ENCODE measurements around the gene NKD1. TPM values are rescaled to one million over a fixed set of nuclear protein-coding genes. Genes with fewer than 3 reads are reported as not detected.
"Not testable (repeated sequence)": the region's sequence is repeated elsewhere in the genome, so short reads cannot be mapped to it uniquely, and the experiment has no call there.

NKD1 gene
- total RNA-seq, 1 donor from 2014 or later, result 0.77 TPM

DNA sequence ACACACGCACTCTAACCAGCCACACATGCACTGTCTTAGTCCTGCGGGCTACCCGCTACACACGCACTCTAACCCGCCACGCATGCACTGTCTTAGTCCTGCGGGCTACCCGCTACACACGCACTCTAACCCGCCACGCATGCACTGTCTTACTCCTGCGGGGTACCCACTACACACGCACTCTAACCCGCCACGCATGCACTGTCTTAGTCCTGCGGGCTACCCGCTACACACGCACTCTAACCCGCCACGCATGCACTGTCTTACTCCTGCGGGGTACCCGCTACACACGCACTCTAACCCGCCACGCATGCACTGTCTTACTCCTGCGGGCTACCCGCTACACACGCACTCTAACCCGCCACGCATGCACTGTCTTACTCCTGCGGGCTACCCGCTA is 31.2 kb downstream of the NKD1 start:
- H3K4me3 Mint-ChIP-seq; H3K9me3 Mint-ChIP-seq; DNase-seq; H3K36me3 Mint-ChIP-seq (ENCODE audit: low read depth); H3K27ac Mint-ChIP-seq; intact Hi-C loops (cut with micrococcal nuclease); H3K27me3 Mint-ChIP-seq; H3K4me1 Mint-ChIP-seq: not testable (repeated sequence)

- intact Hi-C loops (cut with micrococcal nuclease), result no loop called here
- no peak for DNase-seq
- Mint-ChIP-seq H3K27ac (no peak overlapping the region), H3K9me3 (no peaks in the 10 kb centered on the region), H3K36me3 (ENCODE audit: low read depth) (no peaks in the 10 kb centered on the region), H3K4me3 (no peak overlapping the region), H3K27me3 (no peaks in the 10 kb centered on the region), H3K4me1 (peaks cover 11% of the 10 kb centered on the region)
Measured at GRCh38 chr16:50580180-50580798, 32.1 kb downstream of the NKD1 start.

- Mint-ChIP-seq H3K36me3 (ENCODE audit: low read depth) (no peaks in the 10 kb centered on the region), H3K27me3 (no peaks in the 10 kb centered on the region), H3K4me1 (peaks cover 9% of the 10 kb centered on the region), H3K9me3 (no peaks in the 10 kb centered on the region), H3K4me3 (no peak overlapping the region), H3K27ac (no peak overlapping the region)
- intact Hi-C loops (cut with micrococcal nuclease), result no loop called here
- DNase-seq, result no peak
Measured at GRCh38 chr16:50581845-50582244, 33.6 kb downstream of the NKD1 start.

GRCh38 chr16:50583211-50583610 is 35.0 kb downstream of the NKD1 start:
- H3K9me3 Mint-ChIP-seq, result no peaks in the 10 kb centered on the region
- intact Hi-C loops (cut with micrococcal nuclease), result no loop called here

GRCh38 chr16:50584033-50584722 is 36.0 kb downstream of the NKD1 start:
- Mint-ChIP-seq H3K27ac (no peak overlapping the region), H3K4me3 (no peak overlapping the region)
- DNase-seq, result no peak

More at GRCh38 chr16:50583211-50583610, 35.0 kb downstream of the NKD1 start:
- no peak for DNase-seq
- Mint-ChIP-seq H3K4me3 (no peak overlapping the region), H3K4me1 (peaks cover 9% of the 10 kb centered on the region), H3K27ac (no peak overlapping the region), H3K27me3 (no peaks in the 10 kb centered on the region), H3K36me3 (ENCODE audit: low read depth) (no peaks in the 10 kb centered on the region)

GRCh38 chr16:50585331-50585776 is 37.2 kb downstream of the NKD1 start:
- H3K4me1 Mint-ChIP-seq, result peaks cover 21% of the 10 kb centered on the region
- H3K27me3 Mint-ChIP-seq, result no peaks in the 10 kb centered on the region
- H3K36me3 Mint-ChIP-seq (ENCODE audit: low read depth), result no peaks in the 10 kb centered on the region
- DNase-seq, result no peak
- H3K27ac Mint-ChIP-seq, result no peak overlapping the region
- peaks cover 5% of the 10 kb centered on the region for H3K9me3 Mint-ChIP-seq
- H3K4me3 Mint-ChIP-seq, result no peak overlapping the region
- intact Hi-C loops (cut with micrococcal nuclease), result no loop called here

More at GRCh38 chr16:50584033-50584722, 36.0 kb downstream of the NKD1 start:
- Mint-ChIP-seq H3K27me3 (no peaks in the 10 kb centered on the region), H3K36me3 (ENCODE audit: low read depth) (no peaks in the 10 kb centered on the region), H3K9me3 (peaks cover 5% of the 10 kb centered on the region), H3K4me1 (peaks cover 13% of the 10 kb centered on the region)
- intact Hi-C loops (cut with micrococcal nuclease), result no loop called here

GRCh38 chr16:50587543-50587942 is 39.3 kb downstream of the NKD1 start:
- no peak overlapping the region for H3K4me3 Mint-ChIP-seq
- DNase-seq, result no peak
- H3K4me1 Mint-ChIP-seq, result peaks cover 21% of the 10 kb centered on the region
- peaks cover 5% of the 10 kb centered on the region for H3K9me3 Mint-ChIP-seq
- intact Hi-C loops (cut with micrococcal nuclease), result no loop called here
- no peaks in the 10 kb centered on the region for H3K36me3 Mint-ChIP-seq (ENCODE audit: low read depth)
- no peaks in the 10 kb centered on the region for H3K27me3 Mint-ChIP-seq
- H3K27ac Mint-ChIP-seq, result no peak overlapping the region

GRCh38 chr16:50588276-50588675 is 40.1 kb downstream of the NKD1 start:
- Mint-ChIP-seq H3K27ac (no peak overlapping the region), H3K27me3 (no peaks in the 10 kb centered on the region), H3K36me3 (ENCODE audit: low read depth) (no peaks in the 10 kb centered on the region), H3K9me3 (peaks cover 5% of the 10 kb centered on the region), H3K4me1 (peaks cover 21% of the 10 kb centered on the region), H3K4me3 (no peak overlapping the region)
- DNase-seq, result no peak
- intact Hi-C loops (cut with micrococcal nuclease), result no loop called here

GRCh38 chr16:50591209-50591608 is 43.0 kb downstream of the NKD1 start:
- Mint-ChIP-seq H3K4me3 (no peak overlapping the region), H3K27ac (no peak overlapping the region), H3K27me3 (no peaks in the 10 kb centered on the region), H3K4me1 (peaks cover 15% of the 10 kb centered on the region), H3K9me3 (peaks cover 5% of the 10 kb centered on the region), H3K36me3 (ENCODE audit: low read depth) (no peaks in the 10 kb centered on the region)
- no peak for DNase-seq
- intact Hi-C loops (cut with micrococcal nuclease), result no loop called here

GRCh38 chr16:50591800-50592771 is 43.9 kb downstream of the NKD1 start:
- Mint-ChIP-seq H3K36me3 (ENCODE audit: low read depth) (no peaks in the 10 kb centered on the region), H3K4me3 (no peak overlapping the region), H3K9me3 (peaks cover 5% of the 10 kb centered on the region), H3K27ac (no peak overlapping the region), H3K27me3 (no peaks in the 10 kb centered on the region), H3K4me1 (peaks cover 15% of the 10 kb centered on the region)
- DNase-seq, result no peak
- intact Hi-C loops (cut with micrococcal nuclease), result no loop called here

GRCh38 chr16:50592996-50593395 is 44.8 kb downstream of the NKD1 start:
- intact Hi-C loops (cut with micrococcal nuclease), result no loop called here
- H3K36me3 Mint-ChIP-seq (ENCODE audit: low read depth), result no peaks in the 10 kb centered on the region
- H3K4me1 Mint-ChIP-seq, result peaks cover 15% of the 10 kb centered on the region

GRCh38 chr16:50593410-50594150 is 45.4 kb downstream of the NKD1 start:
- peaks cover 5% of the 10 kb centered on the region for H3K9me3 Mint-ChIP-seq

More at GRCh38 chr16:50592996-50593395, 44.8 kb downstream of the NKD1 start:
- Mint-ChIP-seq H3K27me3 (no peaks in the 10 kb centered on the region), H3K4me3 (no peak overlapping the region), H3K27ac (no peak overlapping the region), H3K9me3 (peaks cover 5% of the 10 kb centered on the region)
- DNase-seq, result no peak

More at GRCh38 chr16:50593410-50594150, 45.4 kb downstream of the NKD1 start:
- no peaks in the 10 kb centered on the region for H3K27me3 Mint-ChIP-seq
- no peaks in the 10 kb centered on the region for H3K36me3 Mint-ChIP-seq (ENCODE audit: low read depth)
- H3K4me3 Mint-ChIP-seq, result no peak overlapping the region
- DNase-seq, result no peak
- intact Hi-C loops (cut with micrococcal nuclease), result no loop called here
- no peak overlapping the region for H3K27ac Mint-ChIP-seq
- peaks cover 15% of the 10 kb centered on the region for H3K4me1 Mint-ChIP-seq

All from activated CD4-positive, alpha-beta T cell treated with anti-CD3 and anti-CD28 coated beads, Interleukin-2, amount 10 ng/mL, durations not matched to agents 24 days and 14 days (primary cell).